Stimulated activated CD4-positive, alpha-beta T cell treated with anti-CD3 and anti-CD28 coated beads, Interleukin-1b, Interleukin-23, amount 100 ng/mL, for 4 hours (primary cell): ENCODE measurements around the gene CMSS1.
A peak's percentile ranks its signal among the peaks of the same experiment; 100 is the strongest.

ENCODE experiments used
- DNase-seq, 2 donors: peaks; one replicate each; pipeline ENCODE4 v3.0.0-alpha.2; 2020; ENCODE audit warnings: low read depth in 2 of 2

Gene CMSS1

DNA sequence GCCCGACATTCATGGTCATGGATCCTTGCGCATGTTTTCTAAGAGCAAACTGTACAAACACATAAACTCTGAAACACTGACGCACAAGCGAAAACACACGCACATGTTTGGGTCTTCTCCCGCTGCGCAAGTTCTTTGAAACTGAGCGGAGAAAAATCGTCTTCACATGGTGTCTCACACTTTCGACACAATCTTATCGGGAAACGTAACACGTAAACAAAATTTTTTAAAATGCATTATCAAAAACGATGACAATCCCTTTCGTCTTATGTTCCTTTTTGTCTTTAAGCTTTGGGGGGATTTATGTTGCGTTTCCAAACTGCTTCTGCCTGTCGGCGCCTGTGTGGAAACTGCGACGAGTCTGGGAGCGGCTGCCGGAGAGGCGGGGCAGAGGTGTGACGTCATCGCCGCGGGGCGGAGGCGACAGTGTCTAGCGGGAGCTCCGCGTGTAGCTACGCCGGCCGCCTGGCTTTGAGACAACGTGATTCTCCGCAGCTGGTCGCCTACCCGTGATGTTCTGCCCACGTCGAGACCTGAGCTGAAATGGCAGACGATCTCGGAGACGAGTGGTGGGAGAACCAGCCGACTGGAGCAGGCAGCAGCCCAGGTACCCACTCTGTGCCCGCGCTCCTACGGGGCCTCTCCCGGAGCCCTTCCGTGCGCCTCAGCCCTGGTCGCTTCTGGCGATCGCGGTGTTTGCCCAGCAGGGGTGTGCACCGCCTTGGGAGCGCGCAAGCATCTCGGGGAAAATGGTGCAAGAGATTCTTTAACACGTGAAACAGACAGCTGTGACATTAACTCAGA lies at the start of gene CMSS1:
Gene CMSS1, plus strand, starts transcription at position 426 of the 804 bp plus-strand sequence.
- peak; percentile 95 to 98 for DNase-seq

DNA sequence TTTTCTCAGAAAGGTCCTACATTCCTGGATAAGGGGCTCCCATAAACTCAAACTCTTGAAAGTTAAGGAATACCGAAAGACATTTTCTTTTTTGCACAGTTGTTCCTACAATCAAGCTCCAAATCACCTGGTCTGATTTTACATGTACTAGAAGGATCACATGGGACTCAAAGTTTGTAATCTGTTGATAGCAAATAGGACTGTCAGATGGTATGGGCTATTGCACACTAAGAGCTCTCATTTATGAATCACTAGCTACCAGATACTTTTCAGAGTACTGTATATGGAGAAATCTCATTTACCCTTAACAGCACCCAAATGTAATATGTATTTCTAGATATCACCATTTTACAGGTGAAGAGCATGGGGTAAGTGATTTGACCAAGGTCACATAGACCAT lies 49.5 kb upstream of the CMSS1 start:
- DNase-seq, result no peak

DNA sequence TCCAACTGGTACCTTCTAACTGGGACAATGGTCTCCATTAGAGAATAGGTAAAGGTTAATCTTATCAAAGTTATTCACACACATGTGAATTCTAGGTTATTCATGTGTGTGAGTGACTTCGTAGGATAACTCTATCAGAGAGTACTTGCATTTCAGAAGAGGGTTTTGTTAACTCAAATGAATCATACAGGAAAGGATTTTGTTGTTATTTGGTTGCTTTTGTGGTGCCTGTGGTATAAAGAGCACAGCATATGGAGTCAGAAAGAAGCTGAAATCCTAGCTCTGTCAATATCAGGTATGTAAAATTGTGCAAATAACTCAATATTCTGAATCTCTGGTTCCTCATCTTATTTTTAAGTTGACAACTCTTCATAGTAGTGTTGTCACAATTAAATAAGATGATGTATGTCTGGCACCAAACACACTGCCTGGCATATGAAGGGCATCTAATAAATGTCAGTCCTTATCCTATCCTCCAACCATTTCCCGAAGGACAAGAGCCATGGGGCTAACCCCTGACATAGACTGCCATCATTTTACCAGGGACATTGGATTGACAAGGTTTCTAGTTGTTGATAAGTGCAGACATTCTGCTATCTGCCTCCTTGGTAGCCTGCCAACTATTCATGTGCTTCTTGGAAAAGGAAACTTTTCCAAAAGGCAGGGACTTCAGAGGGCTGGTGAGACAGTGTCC lies 48.7 kb upstream of the CMSS1 start:
- no peak for DNase-seq

DNA sequence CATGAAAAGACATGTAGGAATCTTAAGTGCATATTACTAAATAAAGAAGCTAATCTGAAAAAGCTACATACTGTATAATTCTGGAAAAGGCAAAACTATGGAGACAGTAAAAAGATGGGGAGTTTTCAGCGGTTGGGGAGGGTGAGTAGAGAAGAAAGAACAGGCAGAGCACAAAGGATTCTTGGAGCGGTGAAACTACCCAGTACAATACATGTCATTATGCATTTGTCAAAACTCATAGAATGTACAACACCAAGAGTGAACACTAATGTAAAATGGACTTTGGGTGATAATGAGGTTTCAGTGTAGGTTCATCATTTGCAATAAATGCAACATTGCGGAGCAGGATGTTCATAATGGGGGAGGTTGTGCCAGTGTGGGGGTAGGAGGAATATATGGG lies 45.5 kb upstream of the CMSS1 start:
- DNase-seq, result no peak

DNA sequence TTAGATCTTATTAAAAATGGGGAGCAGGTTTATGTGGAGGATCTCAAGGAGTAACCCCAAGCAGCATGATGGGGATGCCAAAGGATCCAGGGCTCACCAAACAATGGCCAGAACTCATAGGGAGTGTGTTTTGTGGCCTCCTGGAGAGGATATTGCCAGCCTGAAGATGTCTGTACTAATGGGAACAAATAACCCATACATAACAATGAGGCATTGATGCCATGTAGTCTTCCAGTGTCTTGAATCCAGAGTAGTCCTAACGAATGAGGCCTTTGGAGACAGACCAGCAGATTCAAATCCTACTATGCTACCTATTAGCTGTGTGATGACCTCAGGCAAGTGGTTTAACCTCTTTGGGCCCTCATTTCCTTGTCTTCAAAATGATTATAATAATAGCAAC lies 45.0 kb upstream of the CMSS1 start:
- DNase-seq, result no peak

DNA sequence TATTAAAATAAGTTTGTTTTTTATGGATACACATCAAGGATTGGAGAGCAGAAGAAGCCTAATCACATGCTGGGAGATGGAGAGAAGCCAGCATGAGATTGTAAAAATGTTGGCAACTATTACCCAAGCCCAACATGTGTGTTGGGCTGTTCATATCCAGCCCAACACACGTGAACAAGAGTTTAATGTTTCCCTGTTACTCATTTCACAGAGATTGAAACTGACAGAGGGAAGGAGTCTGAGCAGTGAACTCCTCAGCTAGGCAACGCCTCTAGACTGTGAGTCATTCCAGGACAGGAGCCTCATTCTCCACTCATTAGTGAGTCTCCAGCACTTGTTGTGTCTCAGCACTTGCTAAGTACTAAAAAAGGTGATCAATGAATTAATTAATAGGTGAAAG lies 43.2 kb upstream of the CMSS1 start:
- no peak for DNase-seq

DNA sequence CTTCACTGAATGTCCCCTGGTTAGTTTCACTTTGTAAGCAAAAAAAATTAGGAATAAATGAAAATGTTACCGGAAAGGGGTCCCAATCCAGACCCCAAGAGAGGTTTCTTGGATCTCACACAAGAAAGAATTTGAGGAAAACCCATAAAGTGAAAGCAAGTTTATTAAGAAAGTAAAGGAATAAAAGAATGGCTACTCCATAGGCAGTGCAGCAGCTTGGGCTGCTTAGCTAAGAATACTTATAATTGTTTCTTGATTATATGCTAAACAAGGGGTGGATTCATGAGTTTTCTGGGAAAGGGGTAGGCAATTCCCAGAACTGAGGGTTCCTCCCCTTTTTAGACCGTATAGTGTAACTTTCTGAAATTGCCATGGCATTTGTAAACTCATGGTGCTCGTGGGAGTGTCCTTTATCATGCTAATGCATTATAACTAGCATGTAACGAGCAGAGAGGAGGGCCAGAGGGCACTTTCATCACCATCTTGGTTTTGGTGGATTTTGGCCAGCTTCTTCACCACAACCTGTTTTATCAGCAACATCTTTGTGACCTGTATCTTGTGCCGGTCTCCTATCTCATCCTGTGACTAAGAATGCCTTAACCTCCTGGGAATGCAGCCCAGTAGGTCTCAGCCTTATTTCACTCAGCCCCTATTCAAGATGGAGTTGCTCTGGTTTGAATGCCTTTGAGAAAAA lies 41.0 kb upstream of the CMSS1 start:
- no peak for DNase-seq

DNA sequence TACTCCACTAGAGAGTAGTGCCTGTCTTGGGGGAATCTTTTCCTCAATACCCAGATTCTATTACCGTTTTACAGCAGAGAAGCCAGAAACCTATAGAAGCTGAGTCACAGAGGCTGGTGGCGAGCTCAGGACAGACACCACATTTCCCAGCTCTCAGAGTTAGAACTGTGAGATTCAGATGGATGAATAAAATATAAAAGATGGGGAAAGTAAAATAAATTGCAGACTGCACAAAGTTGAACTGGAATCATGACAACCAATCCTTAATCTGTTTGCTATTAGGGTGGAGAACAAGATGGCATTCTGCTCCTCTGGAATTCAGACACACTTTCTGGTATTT lies 40.5 kb upstream of the CMSS1 start:
- no peak for DNase-seq

DNA sequence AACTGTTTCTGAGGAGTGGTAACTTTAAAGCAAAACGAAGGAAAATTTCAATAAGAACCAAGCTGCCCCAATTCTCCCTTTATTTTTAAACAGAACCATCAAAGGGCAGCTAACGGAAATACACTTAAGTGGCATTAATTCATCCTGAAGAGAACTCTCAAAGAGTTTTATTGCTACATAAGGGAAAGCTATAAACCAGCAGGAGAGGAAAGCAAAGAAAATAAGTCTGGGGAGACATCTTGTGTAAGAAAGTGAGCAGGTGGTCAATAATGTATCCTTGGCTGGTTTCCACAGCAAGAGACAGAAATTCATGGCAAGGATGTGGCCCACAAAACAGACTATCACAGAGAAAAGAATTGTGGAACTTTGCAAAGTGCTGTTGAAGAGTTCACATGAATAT lies 40.0 kb upstream of the CMSS1 start:
- no peak for DNase-seq

DNA sequence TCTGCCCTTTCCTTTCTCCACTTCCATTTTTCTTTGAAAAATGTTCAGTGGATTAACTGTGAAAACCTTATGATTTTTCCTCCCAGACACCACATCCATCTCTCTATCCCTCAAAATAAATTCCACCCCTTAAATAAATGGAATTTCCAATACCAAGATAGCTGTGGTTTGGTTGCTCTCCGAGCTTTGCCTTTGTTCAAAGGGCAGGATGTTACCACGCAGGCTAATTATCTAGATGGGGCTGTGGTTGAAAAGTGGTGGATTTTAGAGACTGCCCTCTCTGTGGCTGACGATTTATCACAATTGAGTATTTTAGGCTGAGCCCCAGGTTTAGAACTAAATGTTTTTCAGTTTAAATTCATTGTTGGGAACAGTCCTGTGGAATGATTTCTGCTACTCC lies 36.9 kb upstream of the CMSS1 start:
- no peak for DNase-seq

DNA sequence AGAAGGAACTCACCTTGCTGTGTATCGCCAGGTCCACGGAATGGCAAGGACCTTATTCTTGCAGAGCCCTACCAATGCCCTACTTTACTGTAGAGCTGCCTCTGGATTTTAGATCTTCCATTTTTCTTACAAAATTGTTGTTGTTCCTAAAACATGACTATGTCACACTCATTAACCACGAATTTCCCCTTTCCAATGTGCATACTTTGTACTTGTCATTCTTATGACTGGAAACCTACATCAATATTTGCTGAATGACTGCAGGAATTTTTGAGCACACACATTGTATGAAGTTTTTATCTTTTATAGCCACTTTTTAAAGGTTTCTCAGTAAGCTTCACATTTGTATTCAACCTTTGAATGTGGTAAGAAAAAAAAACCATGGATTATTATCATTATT lies 35.9 kb upstream of the CMSS1 start:
- DNase-seq, result no peak

DNA sequence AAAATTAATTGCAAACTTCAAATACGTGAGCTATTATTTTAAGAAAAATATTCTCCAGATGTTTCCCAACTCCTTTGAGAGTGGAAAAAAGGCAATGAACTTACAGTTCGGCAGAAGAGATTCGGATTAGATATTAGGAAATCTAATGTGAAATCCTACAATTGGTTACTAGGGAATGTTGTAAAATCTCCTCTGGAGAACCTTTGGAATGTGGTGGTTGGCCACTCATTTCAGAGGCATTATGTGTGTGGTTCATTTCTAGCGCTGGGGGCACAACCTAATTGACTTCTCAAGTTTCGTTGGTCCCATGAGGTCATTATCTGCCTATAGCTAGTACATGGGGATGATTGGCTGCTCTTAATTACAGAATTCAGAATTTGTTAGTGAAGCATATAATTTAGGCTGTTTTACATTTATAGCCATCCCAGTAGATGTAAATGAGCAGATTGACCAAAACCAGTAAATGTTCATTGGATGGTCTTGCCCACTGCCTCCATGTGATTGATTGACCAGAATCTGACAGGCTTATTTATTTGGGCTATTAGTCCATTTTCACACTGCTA lies 34.6 kb upstream of the CMSS1 start:
- no peak for DNase-seq

DNA sequence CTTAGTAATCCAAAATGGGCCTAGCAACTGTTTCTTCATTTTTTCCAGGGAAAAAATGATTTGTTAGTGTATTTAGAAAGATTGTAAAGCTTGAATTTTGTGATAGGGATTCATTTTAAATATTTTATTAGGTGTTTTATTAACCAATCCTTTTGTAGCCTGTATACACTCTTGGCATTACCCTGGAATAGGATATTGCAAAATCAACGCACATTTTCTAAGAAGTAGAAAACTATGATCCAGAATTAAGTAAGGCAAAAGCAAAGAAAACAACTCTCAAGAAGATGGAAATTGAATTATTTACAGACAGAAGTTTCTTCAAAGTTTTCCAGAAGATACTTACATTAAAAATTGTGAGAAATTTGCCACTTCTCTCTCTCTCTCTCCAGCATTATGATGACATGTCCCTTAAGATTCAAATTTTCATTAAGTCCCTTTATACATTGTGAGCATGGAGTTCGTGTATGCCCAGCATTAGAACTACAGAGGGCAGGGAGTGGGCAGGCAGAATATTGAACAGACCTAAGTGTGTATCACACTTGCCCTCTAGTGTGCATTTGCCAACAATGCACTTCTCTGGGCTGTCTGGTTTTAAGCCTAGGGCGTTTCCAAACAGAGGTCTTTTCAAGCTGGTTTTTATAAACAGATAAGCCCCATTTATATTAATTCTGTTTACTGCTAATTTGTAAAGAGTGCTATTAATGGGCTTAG lies 28.5 kb upstream of the CMSS1 start:
- peak in 1 of 2 donors; percentile 2 for DNase-seq

DNA sequence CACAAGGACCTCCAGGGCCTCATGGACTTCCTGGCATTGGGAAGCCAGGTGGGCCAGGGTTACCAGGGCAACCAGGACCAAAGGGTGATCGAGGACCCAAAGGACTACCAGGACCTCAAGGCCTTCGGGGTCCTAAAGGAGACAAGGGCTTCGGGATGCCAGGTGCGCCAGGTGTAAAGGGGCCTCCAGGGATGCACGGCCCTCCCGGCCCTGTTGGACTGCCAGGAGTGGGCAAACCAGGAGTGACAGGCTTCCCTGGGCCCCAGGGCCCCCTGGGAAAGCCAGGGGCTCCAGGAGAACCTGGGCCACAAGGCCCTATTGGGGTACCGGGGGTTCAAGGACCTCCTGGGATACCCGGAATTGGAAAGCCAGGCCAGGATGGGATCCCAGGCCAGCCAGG lies 23.2 kb upstream of the CMSS1 start:
- no peak for DNase-seq

DNA sequence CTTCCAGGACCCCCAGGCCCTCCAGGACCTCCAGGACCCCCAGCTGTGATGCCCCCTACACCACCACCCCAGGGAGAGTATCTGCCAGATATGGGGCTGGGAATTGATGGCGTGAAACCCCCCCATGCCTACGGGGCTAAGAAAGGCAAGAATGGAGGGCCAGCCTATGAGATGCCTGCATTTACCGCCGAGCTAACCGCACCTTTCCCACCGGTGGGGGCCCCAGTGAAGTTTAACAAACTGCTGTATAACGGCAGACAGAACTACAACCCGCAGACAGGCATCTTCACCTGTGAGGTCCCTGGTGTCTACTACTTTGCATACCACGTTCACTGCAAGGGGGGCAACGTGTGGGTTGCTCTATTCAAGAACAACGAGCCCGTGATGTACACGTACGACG lies 22.1 kb upstream of the CMSS1 start:
- no peak for DNase-seq

DNA sequence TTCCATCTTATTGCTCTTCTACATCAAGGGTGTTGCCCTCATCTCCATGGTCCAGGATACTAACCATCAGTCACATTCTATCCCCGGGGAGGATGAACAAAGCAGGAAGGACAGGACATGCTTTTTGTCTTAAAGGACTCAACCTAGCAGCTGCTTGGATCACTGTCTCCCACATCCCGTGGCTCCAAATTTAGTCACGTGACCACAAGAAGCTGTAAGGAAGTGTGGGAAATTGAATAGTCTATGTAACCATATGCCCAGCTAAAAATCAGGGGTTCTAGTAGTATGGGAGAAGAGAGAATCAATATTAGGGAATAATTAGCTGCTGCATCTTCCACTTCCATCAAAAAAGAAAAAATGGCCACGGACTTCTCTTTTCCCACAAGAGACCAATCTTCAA lies 18.2 kb upstream of the CMSS1 start:
- DNase-seq, result no peak

DNA sequence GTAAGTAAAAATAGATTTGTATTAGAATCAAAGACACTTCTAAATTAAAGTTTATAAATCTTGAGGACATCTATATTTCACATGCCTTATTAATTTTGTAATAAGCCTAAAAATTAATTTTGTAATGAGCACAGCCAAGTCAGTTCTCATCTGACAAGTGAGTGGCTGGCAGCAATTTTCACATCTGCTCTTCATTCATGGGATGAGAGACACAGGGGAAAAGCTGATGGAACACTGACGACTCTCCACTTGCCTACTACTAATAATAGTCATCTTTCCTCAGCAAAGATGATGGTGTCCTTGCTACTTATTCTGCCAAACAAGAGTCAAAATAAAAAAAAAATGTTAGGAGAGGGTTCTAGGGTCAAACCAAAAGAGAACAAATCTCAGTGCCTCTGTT lies 14.4 kb upstream of the CMSS1 start:
- no peak for DNase-seq

DNA sequence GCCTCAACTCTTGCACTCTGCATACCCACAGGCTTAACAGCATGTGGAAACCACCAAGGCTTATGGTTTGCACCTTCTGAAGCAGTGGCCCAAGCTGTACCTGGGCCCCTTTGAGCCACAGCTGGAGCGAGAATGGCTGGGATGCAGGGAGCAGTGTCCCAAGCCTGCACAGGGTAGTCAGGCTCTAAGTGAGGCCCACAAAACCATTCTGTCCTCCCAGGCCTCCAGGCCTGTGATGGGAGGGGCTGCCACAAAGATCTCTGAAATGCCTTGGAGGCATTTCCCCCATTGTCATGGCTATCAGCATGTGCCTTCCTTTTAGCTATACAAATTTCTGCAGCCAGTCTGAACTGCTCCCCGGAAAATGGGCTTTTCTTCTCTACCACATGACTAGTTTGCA lies 12.5 kb upstream of the CMSS1 start:
- no peak for DNase-seq

DNA sequence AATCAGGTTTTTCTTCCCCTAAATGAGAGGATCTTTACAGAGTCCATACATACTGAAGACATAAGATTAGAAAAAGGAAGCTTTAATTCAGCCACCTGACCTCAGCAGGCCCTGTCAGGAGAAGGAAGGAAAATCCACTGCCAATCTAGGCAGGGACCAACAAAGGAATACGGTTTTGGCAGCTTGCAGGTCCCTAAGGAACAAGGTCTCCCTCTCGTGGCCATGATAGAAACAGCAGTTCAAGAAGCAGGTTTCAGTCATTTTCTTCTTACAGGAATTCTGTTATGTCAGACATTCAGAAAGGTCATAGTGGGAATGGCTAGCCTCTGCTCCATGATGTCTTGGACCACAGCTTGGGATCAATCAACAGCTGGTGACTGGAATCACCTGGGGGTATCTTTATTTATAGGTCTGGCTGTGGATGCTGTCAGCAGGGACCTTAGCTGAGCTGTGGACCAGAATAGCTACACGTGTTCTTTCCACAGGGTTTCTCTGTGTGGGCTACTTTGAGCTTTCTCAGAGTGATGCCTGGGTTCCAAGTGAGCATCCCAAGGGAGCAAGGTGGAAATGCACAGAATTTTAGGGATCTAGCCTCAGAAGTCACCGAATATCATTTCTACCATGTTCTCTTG lies 9.4 kb upstream of the CMSS1 start:
- peak in 1 of 2 donors; percentile 36 for DNase-seq

DNA sequence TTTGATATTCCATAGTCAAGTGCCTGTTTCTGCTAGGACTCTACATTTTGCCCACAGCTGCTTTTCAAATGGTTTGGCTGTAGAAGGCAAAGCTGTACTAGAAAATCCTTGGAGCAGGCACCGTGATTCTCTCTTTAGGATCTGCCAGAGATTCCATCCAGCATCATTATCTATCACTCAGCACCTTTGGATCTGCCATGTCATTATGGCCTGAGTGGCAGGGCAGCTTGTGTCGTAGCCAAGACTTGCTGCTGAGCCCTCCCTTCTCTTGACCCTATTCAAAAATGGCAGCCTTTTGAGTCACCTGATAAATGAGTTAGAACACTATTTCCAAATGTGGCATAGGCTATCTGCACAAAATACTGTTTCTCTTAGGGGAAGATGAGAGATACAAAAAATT lies 8.1 kb upstream of the CMSS1 start:
- no peak for DNase-seq

DNA sequence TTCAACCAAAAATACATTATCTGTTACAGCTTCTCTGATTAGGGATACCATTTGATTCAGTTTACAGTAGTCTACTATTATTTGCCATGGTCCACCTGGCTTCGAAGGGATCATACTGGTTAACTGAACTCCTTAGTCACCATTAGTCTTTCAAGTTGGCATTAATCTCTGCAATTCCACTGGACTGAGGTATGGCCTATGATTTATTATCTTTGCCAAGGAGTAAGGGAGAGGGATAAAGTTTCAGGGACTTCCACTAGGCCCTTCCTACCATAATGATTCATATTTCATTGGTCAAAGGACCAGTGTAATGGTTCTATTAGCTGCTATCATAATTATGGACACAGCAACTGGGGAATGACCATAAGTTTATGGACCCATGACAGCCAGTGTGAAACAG lies 7.3 kb upstream of the CMSS1 start:
- no peak for DNase-seq

DNA sequence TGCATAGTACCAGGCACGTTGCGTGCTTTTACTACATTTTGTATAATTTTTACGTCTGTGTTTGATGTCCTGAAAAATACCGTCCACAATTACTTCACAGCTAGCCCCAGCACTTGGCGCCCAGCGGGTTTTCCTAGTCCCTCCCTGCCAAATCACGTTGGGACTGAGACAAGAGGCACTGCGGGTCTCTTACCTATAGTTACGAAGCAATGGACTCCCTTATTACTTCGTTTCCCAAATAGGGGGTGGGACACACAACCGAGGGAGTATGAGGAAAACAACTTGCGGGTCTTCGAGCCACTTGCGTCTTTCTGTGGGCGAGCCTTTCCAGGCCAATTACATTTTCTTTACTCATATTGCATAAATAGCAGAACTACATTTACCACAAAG lies 620 bp upstream of the CMSS1 start:
- no peak for DNase-seq
